SK-N-SH treated with all-trans-retinoic acid at 6 μM for 48 hours (cell line): ENCODE results near the gene HPN.

ENCODE experiments used
- ARNTL ChIP-seq: fragments of 450-650 bp; formaldehyde crosslinking; IDR thresholded peaks from 2 replicates; pipeline ENCODE4 v1.5.0; 2020; ENCODE audit warnings: low read depth, mild to moderate bottlenecking, moderate library complexity, borderline replicate concordance
- BACH2 ChIP-seq: fragments of 250-450 bp; sonication (Bioruptor Pico); IDR thresholded peaks from 2 replicates; pipeline ENCODE4 v1.9.0; 2021; ENCODE audit warnings: mild to moderate bottlenecking, borderline replicate concordance
- GLIS3 ChIP-seq: fragments of 250-450 bp; sonication (Bioruptor Pico); IDR thresholded peaks from 2 replicates; pipeline ENCODE4 v1.5.0; 2020; ENCODE audit warnings: mild to moderate bottlenecking, moderate library complexity
- TOX ChIP-seq: fragments of 250-450 bp; sonication (Bioruptor Pico); IDR thresholded peaks from 2 replicates; pipeline ENCODE4 v1.8.0; 2021; ENCODE audit warnings: mild to moderate bottlenecking, moderate library complexity, borderline replicate concordance
- ZFP3 ChIP-seq: fragments of 250-450 bp; sonication (Bioruptor Pico); IDR thresholded peaks from 2 replicates; pipeline ENCODE4 v1.5.0; 2020; ENCODE audit warnings: mild to moderate bottlenecking, moderate library complexity
- ZFP30 ChIP-seq: fragments of 450-650 bp; formaldehyde crosslinking; IDR thresholded peaks from 2 replicates; pipeline ENCODE4 v1.5.0; 2022; ENCODE audit warnings: mild to moderate bottlenecking, moderate library complexity
- TF ChIP-seq, protein P1 (sequence below): fragments of 250-450 bp; sonication (Bioruptor Pico); IDR thresholded peaks from 2 replicates; pipeline ENCODE4 v1.8.0; 2020; ENCODE audit warnings: mild to moderate bottlenecking, moderate library complexity, borderline replicate concordance
- TF ChIP-seq, protein P2 (sequence below): fragments of 250-450 bp; sonication (Bioruptor Pico); IDR thresholded peaks from 2 replicates; pipeline ENCODE4 v1.5.1; 2020; ENCODE audit warnings: low read depth, mild to moderate bottlenecking, moderate library complexity

DNA sequence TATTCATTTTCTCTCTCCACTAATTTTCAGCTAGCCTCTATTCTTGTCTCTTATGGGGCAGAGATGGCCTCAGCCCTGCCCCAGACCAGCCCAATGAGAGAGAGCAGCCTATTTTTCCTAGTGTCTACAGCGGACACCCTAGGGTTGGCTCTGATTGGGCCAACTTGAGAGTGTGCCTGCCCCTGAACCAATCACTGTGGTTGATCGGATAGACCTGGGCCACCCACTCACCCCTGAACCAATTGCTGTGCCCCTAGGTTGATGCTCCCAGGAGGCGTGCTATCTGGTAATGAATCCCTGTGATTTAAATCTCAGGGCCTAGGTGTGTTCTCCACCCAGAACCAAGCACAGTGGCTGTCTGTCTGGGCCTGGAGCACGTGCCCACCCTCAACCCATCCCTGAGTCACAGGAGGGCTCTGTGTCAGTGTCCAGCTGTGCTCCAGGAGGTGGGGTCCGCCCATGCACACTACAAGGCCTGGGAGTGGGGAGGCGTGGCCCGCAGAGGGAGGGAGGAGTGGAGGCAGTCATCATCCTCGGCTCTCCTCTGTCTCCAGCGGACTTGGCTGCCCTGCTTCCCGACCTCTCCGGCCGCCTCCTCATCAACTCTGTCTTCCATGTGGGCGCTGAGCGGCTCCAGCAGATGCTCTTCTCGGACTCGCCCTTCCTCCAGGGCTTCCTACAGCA is 26.1 kb upstream of the HPN start:
- no peak for TF ChIP-seq TOX
- no peak for TF ChIP-seq GLIS3 (CRISPR knock-in tag)
- no peak for TF ChIP-seq BACH2
- no peak for TF ChIP-seq ARNTL
- TF ChIP-seq, protein P1, sequence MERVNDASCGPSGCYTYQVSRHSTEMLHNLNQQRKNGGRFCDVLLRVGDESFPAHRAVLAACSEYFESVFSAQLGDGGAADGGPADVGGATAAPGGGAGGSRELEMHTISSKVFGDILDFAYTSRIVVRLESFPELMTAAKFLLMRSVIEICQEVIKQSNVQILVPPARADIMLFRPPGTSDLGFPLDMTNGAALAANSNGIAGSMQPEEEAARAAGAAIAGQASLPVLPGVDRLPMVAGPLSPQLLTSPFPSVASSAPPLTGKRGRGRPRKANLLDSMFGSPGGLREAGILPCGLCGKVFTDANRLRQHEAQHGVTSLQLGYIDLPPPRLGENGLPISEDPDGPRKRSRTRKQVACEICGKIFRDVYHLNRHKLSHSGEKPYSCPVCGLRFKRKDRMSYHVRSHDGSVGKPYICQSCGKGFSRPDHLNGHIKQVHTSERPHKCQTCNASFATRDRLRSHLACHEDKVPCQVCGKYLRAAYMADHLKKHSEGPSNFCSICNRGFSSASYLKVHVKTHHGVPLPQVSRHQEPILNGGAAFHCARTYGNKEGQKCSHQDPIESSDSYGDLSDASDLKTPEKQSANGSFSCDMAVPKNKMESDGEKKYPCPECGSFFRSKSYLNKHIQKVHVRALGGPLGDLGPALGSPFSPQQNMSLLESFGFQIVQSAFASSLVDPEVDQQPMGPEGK (CRISPR knock-in tag): no peak
- TF ChIP-seq ZFP30 (CRISPR knock-in tag): no peak
- no peak for TF ChIP-seq ZFP3 (CRISPR knock-in tag)
- TF ChIP-seq, protein P2, sequence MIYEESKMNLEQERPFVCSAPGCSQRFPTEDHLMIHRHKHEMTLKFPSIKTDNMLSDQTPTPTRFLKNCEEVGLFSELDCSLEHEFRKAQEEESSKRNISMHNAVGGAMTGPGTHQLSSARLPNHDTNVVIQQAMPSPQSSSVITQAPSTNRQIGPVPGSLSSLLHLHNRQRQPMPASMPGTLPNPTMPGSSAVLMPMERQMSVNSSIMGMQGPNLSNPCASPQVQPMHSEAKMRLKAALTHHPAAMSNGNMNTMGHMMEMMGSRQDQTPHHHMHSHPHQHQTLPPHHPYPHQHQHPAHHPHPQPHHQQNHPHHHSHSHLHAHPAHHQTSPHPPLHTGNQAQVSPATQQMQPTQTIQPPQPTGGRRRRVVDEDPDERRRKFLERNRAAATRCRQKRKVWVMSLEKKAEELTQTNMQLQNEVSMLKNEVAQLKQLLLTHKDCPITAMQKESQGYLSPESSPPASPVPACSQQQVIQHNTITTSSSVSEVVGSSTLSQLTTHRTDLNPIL (CRISPR knock-in tag): no peak
